Effector memory CD8-positive, alpha-beta T cell (primary cell): Measurements from ENCODE around the gene DLK1.

Experiments used
- ATAC-seq: fragments of 150-1000 bp; cut with Tn5 transposase; replicated peaks from 2 replicates; pipeline ENCODE4 v1.10.0; 2021; ENCODE audit warnings: mild to moderate bottlenecking, moderate library complexity
- DNase-seq, 3 experiments: peaks; one replicate each; pipeline ENCODE4 v3.0.0; 2021
- H3K27ac Mint-ChIP-seq, 2 donors: one replicate each; pipeline ENCODE4 v1.8.0; 2022; ENCODE audit warnings: mild to moderate bottlenecking in 2 of 2, mixed read lengths in 2 of 2, moderate library complexity in 2 of 2
- H3K27me3 Mint-ChIP-seq, 2 donors: one replicate each; pipeline ENCODE4 v1.8.0; 2022; ENCODE audit warnings: mixed read lengths in 2 of 2
- H3K36me3 Mint-ChIP-seq: one replicate; pipeline ENCODE4 v1.8.0; 2022; ENCODE audit warnings: mild to moderate bottlenecking, moderate library complexity, mixed read lengths; ENCODE audit not compliant: insufficient read depth
- H3K4me1 Mint-ChIP-seq, 2 donors: one replicate each; pipeline ENCODE4 v1.8.0; 2022; ENCODE audit warnings: low read depth in 2 of 2, mixed read lengths in 2 of 2
- H3K4me3 Mint-ChIP-seq, 2 donors: one replicate each; pipeline ENCODE4 v1.8.0; 2022; ENCODE audit warnings: mild to moderate bottlenecking in 2 of 2, mixed read lengths in 2 of 2, moderate library complexity in 2 of 2
- H3K9me3 Mint-ChIP-seq, 2 donors: one replicate each; pipeline ENCODE4 v1.8.0; 2022; ENCODE audit warnings: mixed read lengths in 2 of 2

The DLK1 gene

GRCh38 chr14:100769035-100769939 lies 42.6 kb downstream of the DLK1 start:
- no peak for ATAC-seq
- no peak for DNase-seq
- Mint-ChIP-seq H3K27ac (no peak overlapping the region), H3K4me1 (no peaks in the 10 kb centered on the region), H3K4me3 (no peak overlapping the region), H3K36me3 (no peaks in the 10 kb centered on the region), H3K9me3 (no peaks in the 10 kb centered on the region), H3K27me3 (peaks cover 29 to 82% of the 10 kb centered on the region in 2 donors)

GRCh38 chr14:100770046-100770445 lies 43.4 kb downstream of the DLK1 start:
- no peak overlapping the region for H3K4me3 Mint-ChIP-seq
- H3K4me1 Mint-ChIP-seq = no peaks in the 10 kb centered on the region
- ATAC-seq (no peak), DNase-seq (no peak)
- no peaks in the 10 kb centered on the region for H3K9me3 Mint-ChIP-seq
- no peaks in the 10 kb centered on the region for H3K36me3 Mint-ChIP-seq
- peaks cover 28 to 75% of the 10 kb centered on the region in 2 donors for H3K27me3 Mint-ChIP-seq
- H3K27ac Mint-ChIP-seq = no peak overlapping the region

- Mint-ChIP-seq H3K4me1 (no peaks in the 10 kb centered on the region), H3K36me3 (no peaks in the 10 kb centered on the region), H3K27ac (no peak overlapping the region), H3K27me3 (peaks cover 22 to 68% of the 10 kb centered on the region in 2 donors), H3K9me3 (no peaks in the 10 kb centered on the region), H3K4me3 (no peak overlapping the region)
- ATAC-seq (no peak), DNase-seq (no peak)
These were observed 44.0 kb downstream of the DLK1 start for GRCh38 chr14:100770605-100771120.

GRCh38 chr14:100771121-100771800 lies 44.6 kb downstream of the DLK1 start:
- DNase-seq (no peak), ATAC-seq (no peak)
- no peaks in the 10 kb centered on the region for H3K4me1 Mint-ChIP-seq
- no peak overlapping the region for H3K27ac Mint-ChIP-seq
- no peak overlapping the region for H3K4me3 Mint-ChIP-seq
- H3K36me3 Mint-ChIP-seq = no peaks in the 10 kb centered on the region
- peaks cover 18 to 69% of the 10 kb centered on the region in 2 donors for H3K27me3 Mint-ChIP-seq
- no peaks in the 10 kb centered on the region for H3K9me3 Mint-ChIP-seq

- DNase-seq (no peak), ATAC-seq (no peak)
- no peak overlapping the region for H3K4me3 Mint-ChIP-seq
- no peak overlapping the region for H3K27ac Mint-ChIP-seq
- H3K4me1 Mint-ChIP-seq = no peaks in the 10 kb centered on the region
- no peaks in the 10 kb centered on the region for H3K9me3 Mint-ChIP-seq
- H3K27me3 Mint-ChIP-seq = peaks cover 20 to 68% of the 10 kb centered on the region in 2 donors
- H3K36me3 Mint-ChIP-seq = no peaks in the 10 kb centered on the region
These were observed 46.0 kb downstream of the DLK1 start for GRCh38 chr14:100772607-100773165.

GRCh38 chr14:100773331-100774163 lies 46.9 kb downstream of the DLK1 start:
- Mint-ChIP-seq H3K27ac (no peak overlapping the region), H3K36me3 (no peaks in the 10 kb centered on the region)
- no peak for DNase-seq

GRCh38 chr14:100774164-100774537 lies 47.5 kb downstream of the DLK1 start:
- Mint-ChIP-seq H3K4me3 (no peak overlapping the region), H3K4me1 (no peaks in the 10 kb centered on the region), H3K27ac (no peak overlapping the region), H3K27me3 (peaks cover 24 to 62% of the 10 kb centered on the region in 2 donors), H3K9me3 (no peaks in the 10 kb centered on the region), H3K36me3 (no peaks in the 10 kb centered on the region)
- DNase-seq (no peak), ATAC-seq (no peak)

More at GRCh38 chr14:100773331-100774163, 46.9 kb downstream of the DLK1 start:
- no peaks in the 10 kb centered on the region for H3K4me1 Mint-ChIP-seq
- H3K27me3 Mint-ChIP-seq = peaks cover 24 to 68% of the 10 kb centered on the region in 2 donors
- ATAC-seq = no peak
- no peak overlapping the region for H3K4me3 Mint-ChIP-seq
- H3K9me3 Mint-ChIP-seq = no peaks in the 10 kb centered on the region

GRCh38 chr14:100775351-100775830 lies 48.7 kb downstream of the DLK1 start:
- H3K4me3 Mint-ChIP-seq = no peak overlapping the region
- H3K9me3 Mint-ChIP-seq = no peaks in the 10 kb centered on the region
- H3K27me3 Mint-ChIP-seq = peaks cover 29 to 58% of the 10 kb centered on the region in 2 donors
- H3K36me3 Mint-ChIP-seq = no peaks in the 10 kb centered on the region
- ATAC-seq (no peak), DNase-seq (no peak)
- no peak overlapping the region for H3K27ac Mint-ChIP-seq
- no peaks in the 10 kb centered on the region for H3K4me1 Mint-ChIP-seq

GRCh38 chr14:100775831-100776591 lies 49.3 kb downstream of the DLK1 start:
- Mint-ChIP-seq H3K27ac (no peak overlapping the region), H3K27me3 (peaks cover 24 to 58% of the 10 kb centered on the region in 2 donors)

GRCh38 chr14:100776681-100777365 lies 50.1 kb downstream of the DLK1 start:
- Mint-ChIP-seq H3K4me1 (no peaks in the 10 kb centered on the region), H3K9me3 (no peaks in the 10 kb centered on the region), H3K36me3 (no peaks in the 10 kb centered on the region), H3K4me3 (no peak overlapping the region), H3K27ac (no peak overlapping the region), H3K27me3 (peaks cover 24 to 51% of the 10 kb centered on the region in 2 donors)
- ATAC-seq (no peak), DNase-seq (no peak)

More at GRCh38 chr14:100775831-100776591, 49.3 kb downstream of the DLK1 start:
- no peaks in the 10 kb centered on the region for H3K4me1 Mint-ChIP-seq
- DNase-seq (no peak), ATAC-seq (no peak)
- no peak overlapping the region for H3K4me3 Mint-ChIP-seq
- no peaks in the 10 kb centered on the region for H3K36me3 Mint-ChIP-seq
- no peaks in the 10 kb centered on the region for H3K9me3 Mint-ChIP-seq

GRCh38 chr14:100777366-100777817 lies 50.7 kb downstream of the DLK1 start:
- Mint-ChIP-seq H3K27me3 (peaks cover 24 to 51% of the 10 kb centered on the region in 2 donors), H3K9me3 (no peaks in the 10 kb centered on the region), H3K27ac (no peak overlapping the region), H3K4me3 (no peak overlapping the region), H3K36me3 (no peaks in the 10 kb centered on the region), H3K4me1 (no peaks in the 10 kb centered on the region)
- no peak for ATAC-seq
- no peak for DNase-seq
